NCI-H526 (cell line): ENCODE data around the gene PDE8A.
A peak's percentile ranks its signal among the peaks of the same experiment; 100 is the strongest.
"Not testable (repeated sequence)": the region's sequence is repeated elsewhere in the genome, so short reads cannot be mapped to it uniquely, and the experiment has no call there.

Experiments
- DNase-seq, 2 experiments: peaks; one replicate each; lab custom pipeline; 2025; lab: John Stamatoyannopoulos, UW

Gene PDE8A

DNA sequence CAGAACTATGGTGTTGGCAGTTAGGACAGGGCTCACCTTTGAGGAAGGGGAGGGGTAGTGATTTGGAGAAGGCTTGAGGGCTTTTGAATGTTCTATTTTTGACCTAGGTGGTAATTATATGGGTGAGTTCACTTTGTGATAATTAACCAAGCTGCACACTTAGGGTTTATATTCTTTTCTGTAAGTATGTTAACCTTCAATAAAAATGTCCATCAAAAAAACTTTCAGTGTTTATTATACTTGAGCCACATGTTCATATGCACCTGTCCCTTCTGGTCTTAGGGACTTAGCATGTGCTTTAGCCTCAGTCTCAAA is 28.4 kb downstream of the PDE8A start:
- no peak for DNase-seq

- peak in 1 of 2 experiments; percentile 43 for DNase-seq
Measured at GRCh38 chr15:85010386-85011159, 28.9 kb downstream of the PDE8A start.

- DNase-seq = no peak
Measured at GRCh38 chr15:85011160-85011571, 29.5 kb downstream of the PDE8A start.

DNA sequence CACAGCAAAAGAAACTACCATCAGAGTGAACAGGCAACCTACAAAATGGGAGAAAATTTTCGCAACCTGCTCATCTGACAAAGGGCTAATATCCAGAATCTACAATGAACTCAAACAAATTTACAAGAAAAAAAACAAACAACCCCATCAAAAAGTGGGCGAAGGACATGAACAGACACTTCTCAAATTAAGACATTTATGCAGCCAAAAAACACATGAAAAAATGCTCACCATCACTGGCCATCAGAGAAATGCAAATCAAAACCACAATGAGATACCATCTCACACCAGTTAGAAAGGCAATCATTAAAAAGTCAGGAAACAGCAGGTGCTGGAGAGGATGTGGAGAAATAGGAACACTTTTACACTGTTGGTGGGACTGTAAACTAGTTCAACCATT is 30.1 kb downstream of the PDE8A start:
- DNase-seq = not testable (repeated sequence)

DNA sequence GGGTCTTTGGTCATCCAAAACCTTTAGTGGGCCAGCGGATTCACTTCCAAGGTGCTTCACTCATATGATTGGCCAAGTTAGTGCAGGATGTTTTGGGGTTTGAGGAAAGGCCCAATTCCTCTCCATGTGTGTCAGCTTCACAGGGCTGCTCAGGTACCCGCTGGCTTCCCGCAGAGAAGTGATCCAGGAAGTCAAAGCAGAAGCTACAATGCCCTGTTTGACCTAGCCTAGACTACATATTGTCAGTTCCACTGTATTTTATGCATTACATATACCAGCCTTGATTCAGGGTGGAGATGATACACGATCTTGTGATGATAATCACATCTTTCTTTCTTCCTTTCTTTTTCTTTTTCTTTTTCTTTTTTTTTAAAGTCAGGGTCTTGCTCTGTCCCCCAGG is 32.1 kb downstream of the PDE8A start:
- DNase-seq = no peak

- no peak for DNase-seq
Measured at GRCh38 chr15:85014932-85015331, 33.3 kb downstream of the PDE8A start.

GRCh38 chr15:85016275-85016674 is 34.6 kb downstream of the PDE8A start:
- DNase-seq = no peak

GRCh38 chr15:85019815-85020590 is 38.3 kb downstream of the PDE8A start:
- no peak for DNase-seq

GRCh38 chr15:85021409-85021808 is 39.8 kb downstream of the PDE8A start:
- no peak for DNase-seq

GRCh38 chr15:85022860-85023403 is 41.3 kb downstream of the PDE8A start:
- no peak for DNase-seq

DNA sequence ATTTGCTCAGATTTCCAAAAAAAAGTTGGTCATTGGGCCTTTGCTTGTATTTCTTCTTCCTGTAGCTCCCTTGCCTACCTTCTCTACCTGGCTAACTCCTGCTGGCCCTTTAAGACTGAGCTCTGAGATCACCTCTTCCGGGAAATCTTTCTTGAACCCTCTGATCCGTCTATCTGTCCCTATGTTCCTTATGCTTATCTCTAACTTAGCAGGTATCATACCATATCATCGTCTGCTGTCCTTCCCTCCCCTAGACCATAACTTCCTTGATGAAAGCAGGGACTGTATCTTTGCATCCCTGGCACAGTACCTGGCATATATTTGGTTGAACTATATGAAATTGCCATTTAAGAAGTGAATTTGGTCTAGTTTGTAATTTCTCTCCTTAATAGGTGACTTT is 42.3 kb downstream of the PDE8A start:
- DNase-seq = no peak

GRCh38 chr15:85024509-85025336 is 43.1 kb downstream of the PDE8A start:
- DNase-seq = no peak

DNA sequence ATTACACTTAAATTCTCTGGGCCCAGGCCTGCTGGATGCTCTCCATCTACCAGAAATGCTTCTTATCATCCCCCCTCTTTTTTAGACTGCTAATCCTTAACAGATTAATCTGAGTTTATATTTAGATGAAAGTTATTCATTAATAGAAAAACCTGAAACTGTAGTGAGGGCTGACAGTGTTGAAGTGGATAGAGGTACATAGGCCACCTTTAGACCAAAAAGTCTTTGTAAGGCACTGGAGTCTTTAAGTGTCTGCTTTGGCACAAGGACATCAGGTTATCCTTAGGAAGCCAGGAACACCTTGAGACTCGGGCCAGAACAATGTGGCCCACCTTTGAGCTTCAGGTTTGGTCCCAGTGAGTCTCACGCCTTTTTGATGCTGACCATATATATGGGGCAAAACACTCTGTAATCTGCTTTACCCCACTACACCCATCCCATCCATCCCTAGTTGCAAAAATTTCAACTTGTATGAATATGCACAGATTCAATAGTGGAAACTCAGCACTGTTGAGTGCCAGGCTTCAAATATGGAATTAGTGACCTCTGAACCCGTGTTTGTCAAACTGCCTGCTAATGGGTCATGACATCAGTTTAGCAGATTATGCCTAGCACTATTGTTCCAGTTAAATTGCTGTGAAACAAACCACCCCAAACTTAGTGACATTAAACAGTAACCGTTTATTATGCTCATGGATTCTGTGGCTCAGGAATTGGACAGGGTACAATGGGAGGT is 44.0 kb downstream of the PDE8A start:
- no peak for DNase-seq

GRCh38 chr15:85026304-85027032 is 44.8 kb downstream of the PDE8A start:
- DNase-seq = no peak

- DNase-seq = no peak
Measured at GRCh38 chr15:85027033-85027380, 45.4 kb downstream of the PDE8A start.

DNA sequence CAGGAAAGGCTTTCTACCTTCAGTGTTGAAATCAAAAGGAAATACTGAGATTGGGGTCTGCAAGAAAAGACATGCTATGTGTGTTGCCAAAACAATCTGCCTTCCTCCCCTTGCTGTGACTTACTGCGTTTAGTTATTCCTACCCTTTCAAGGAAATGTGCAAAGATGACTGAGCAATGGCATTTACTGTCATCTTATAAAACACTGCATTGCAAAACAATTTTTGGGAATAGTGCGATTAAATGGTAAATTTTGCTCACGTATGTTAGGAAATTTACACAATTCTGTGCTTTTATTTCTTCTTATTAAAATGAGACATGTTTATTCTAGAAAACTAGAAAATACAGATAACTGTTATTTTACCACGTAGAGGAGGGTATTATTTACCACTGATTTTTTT is 45.8 kb downstream of the PDE8A start:
- DNase-seq = no peak

DNA sequence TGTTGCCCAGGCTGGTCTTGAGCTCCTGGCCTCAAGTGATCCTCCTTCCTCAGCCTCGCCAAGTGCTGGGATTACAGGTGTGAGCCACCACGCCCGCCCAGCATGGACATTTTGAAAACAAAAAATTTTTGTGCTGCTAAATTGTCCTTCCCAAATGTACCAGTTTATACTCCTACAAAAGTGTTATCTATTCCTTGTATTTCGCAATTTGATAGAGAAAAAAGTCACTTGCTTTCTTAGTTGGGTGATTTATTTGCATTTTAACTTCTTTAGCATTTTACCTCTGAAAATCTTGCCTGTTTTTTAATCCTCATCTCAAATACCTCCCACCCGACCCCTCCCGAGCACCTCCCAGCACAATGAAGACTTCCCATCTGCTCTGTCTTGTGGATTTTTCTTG is 46.8 kb downstream of the PDE8A start:
- DNase-seq = no peak

- no peak for DNase-seq
Measured at GRCh38 chr15:85029221-85029620, 47.6 kb downstream of the PDE8A start.

GRCh38 chr15:85030301-85030929 is 48.8 kb downstream of the PDE8A start:
- DNase-seq = no peak

- DNase-seq = no peak
Measured at GRCh38 chr15:85031086-85031943, 49.7 kb downstream of the PDE8A start.
